Activated CD8-positive, alpha-beta memory T cell treated with anti-CD3 and anti-CD28 coated beads, Interleukin-2, amount 10 ng/mL, durations not matched to agents 7 days and 5 days (primary cell): ENCODE measurements around the gene GFER. TPM values are rescaled to one million over a fixed set of nuclear protein-coding genes. Genes with fewer than 3 reads are reported as not detected.

ENCODE experiments used
- ATAC-seq: fragments of 150-1000 bp; cut with Tn5 transposase; one replicate; pipeline ENCODE4 v1.10.0; 2021; ENCODE audit warnings: moderate library complexity
- CTCF ChIA-PET: fragments of 350-600 bp; sonication (Branson Sonifier 250); formaldehyde crosslinking; loops from one replicate; lab custom pipeline; 2021; ENCODE audit warnings: antibody characterized with exemption; lab: Charles Lee
- DNase-seq: peaks from one replicate; pipeline ENCODE4 v3.0.0-alpha.2; 2020
- H3K27ac Mint-ChIP-seq: one replicate; pipeline ENCODE4 v1.8.0; 2021; ENCODE audit warnings: mild to moderate bottlenecking, mixed read lengths
- H3K27me3 Mint-ChIP-seq: one replicate; pipeline ENCODE4 v1.8.0; 2021; ENCODE audit warnings: mixed read lengths
- H3K36me3 Mint-ChIP-seq: one replicate; pipeline ENCODE4 v1.8.0; 2021; ENCODE audit warnings: mild to moderate bottlenecking, mixed read lengths
- H3K4me1 Mint-ChIP-seq: one replicate; pipeline ENCODE4 v1.8.0; 2021; ENCODE audit warnings: mixed read lengths
- H3K4me3 Mint-ChIP-seq: one replicate; pipeline ENCODE4 v1.8.0; 2021; ENCODE audit warnings: mild to moderate bottlenecking, moderate library complexity, mixed read lengths
- H3K9me3 Mint-ChIP-seq: one replicate; pipeline ENCODE4 v1.8.0; 2022; ENCODE audit warnings: low read depth, mixed read lengths
- total RNA-seq, 2 experiments: library from RNA; stranded (reverse); gene quantifications; one replicate each; pipeline ENCODE4 v1.2.3, GENCODE V29; 2021

Gene GFER
- total RNA-seq, 2 experiments from 2014 or later, result 33.5 to 40.9 TPM

DNA sequence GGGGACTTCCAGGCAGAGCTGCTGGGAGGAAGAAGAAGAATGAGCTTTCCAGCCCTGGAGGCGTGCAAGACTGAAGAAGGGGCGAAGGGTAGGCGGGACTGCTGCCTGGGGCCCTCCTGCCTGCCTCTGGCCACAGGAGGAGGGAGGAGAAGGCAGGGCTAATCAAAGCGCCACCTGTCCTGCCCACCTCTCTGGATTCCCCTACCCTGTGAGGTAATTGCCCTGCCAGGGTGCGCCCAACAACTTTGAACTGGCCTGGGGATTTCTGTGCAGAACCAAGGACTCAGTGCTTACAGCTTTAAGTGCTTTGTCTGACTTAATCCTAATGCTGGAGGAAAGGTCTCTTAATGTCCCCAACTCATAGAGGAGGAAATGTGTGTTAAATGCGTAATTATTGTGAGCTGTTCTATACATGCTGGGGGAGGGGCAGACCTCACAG is 2.6 kb upstream of the GFER start, which contains the start of gene NOXO1:
NOXO1 (minus strand) TSS at position 72 of the 439 bp plus-strand sequence. CDS start 290 bp downstream, outside the sequence.
- DNase-seq (no peak), ATAC-seq (no peak)
- CTCF ChIA-PET, result interaction anchor here (1.4 to 4.5 kb wide), 4 partner anchors 10 to 159 kb away, joined by 3 to 22 read pairs (median 10); partner anchors contain the start of gene TBL3
- peak within 1 kb of the TSS; percentile 7 for H3K4me3 Mint-ChIP-seq
- peaks cover 8% of the 10 kb centered on the region for H3K36me3 Mint-ChIP-seq
- H3K4me1 Mint-ChIP-seq, result peaks cover 13% of the 10 kb centered on the region
- H3K27ac Mint-ChIP-seq, result no peak within 1 kb of the TSS
- H3K9me3 Mint-ChIP-seq, result no peaks in the 10 kb centered on the region
- H3K27me3 Mint-ChIP-seq, result peaks cover 39% of the 10 kb centered on the region

DNA sequence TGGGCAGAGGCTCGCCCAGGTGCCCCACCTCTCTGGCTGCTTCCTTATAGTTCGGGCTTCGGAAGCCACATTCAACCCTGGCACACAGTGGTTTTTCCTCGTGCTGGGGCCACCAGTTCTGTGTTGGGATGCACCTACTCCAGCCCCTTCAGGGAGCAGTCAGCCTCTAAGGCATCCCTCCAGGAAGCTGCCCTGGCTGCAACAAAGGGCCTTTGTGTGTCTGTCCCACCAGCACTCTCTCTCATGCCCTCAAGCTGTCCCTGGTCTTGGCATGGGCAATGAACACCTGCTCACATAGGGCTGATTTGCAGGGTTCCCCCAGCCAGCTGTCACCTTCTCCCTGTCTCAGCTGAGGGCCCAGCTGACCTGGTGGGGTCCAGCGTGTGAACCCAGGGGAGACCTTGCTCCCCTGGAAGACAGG is 2.0 kb upstream of the GFER start:
- CTCF ChIA-PET, result interaction anchor here (1.4 to 4.5 kb wide), 5 partner anchors 10 to 171 kb away, joined by 3 to 22 read pairs (median 6); partner anchors contain the start of gene TBL3
- Mint-ChIP-seq H3K4me1 (peaks cover 13% of the 10 kb centered on the region), H3K4me3 (no peak overlapping the region), H3K27me3 (peaks cover 39% of the 10 kb centered on the region), H3K9me3 (no peaks in the 10 kb centered on the region), H3K36me3 (peaks cover 11% of the 10 kb centered on the region), H3K27ac (no peak overlapping the region)
- ATAC-seq (no peak), DNase-seq (no peak)

DNA sequence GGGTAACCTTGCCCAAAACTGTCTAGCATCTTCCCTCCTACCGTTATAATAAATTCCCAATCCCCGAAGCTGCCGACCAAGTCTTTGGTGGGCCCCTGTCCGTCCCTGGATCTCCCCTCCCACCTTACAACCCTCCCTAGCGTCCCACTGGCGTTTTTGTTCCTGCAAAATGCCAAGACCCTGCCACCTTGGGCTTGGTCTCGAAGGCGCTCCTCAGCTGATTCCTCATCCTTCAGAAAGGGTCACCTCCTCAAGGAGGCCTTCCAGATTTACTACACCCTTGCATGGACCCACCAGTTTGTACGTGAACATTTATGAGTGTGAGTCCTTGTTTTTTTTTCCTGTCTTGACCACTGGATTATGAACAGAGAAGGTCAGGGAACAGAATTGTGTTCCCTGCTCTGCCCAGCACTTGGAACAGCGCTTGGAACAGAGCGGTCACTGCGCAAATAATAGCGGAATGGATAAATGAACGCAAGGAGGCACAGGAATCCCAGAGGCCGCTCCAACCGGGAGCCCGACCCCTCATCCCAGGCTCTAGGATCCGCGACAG is 926 bp upstream of the GFER start:
- Mint-ChIP-seq H3K4me1 (peaks cover 13% of the 10 kb centered on the region), H3K9me3 (no peaks in the 10 kb centered on the region), H3K27me3 (peaks cover 39% of the 10 kb centered on the region), H3K4me3 (peak overlapping the region; percentile 83), H3K36me3 (peaks cover 8% of the 10 kb centered on the region), H3K27ac (no peak overlapping the region)
- ATAC-seq (no peak), DNase-seq (no peak)
- CTCF ChIA-PET, result interaction anchor here (1.1 to 4.5 kb wide), 6 partner anchors 10 to 170 kb away, joined by 3 to 22 read pairs (median 4); partner anchors contain the start of gene TBL3

DNA sequence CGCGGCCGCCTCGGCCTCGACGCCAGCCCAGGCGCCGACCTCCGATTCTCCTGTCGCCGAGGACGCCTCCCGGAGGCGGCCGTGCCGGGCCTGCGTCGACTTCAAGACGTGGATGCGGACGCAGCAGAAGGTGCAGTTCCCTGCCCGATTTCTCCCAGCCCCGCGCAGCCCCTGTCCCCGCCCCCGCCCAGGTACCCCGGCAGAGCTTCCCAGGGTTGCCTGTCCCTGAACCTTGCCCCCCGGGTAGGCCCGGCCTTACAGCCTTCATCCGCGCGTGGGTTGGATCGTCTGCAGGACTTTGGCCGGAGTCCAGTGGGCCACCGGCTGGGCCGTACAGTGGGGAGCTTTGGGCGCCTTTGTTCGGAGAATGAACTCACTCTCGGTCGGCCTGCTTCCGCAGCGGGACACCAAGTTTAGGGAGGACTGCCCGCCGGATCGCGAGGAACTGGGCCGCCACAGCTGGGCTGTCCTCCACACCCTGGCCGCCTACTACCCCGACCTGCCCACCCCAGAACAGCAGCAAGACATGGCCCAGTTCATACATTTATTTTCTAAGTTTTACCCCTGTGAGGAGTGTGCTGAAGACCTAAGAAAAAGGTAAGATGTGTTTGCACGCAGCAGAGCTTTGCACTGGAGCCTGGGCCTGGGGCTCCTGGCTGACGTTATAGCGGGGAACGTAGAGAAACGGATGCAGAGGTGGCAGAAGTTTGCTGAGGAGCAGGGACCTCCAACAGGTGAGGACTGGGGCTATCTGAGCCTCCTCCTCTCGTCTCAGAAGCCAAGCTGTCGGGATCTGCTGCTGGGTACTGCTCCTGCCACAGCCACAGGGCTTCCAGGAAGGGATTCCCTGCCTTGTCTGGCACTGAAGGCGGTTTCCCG is 593 bp downstream of the GFER start:
- ATAC-seq (peak; percentile 37), DNase-seq (no peak)
- Mint-ChIP-seq H3K4me3 (peak overlapping the region; percentile 83), H3K27me3 (peaks cover 48% of the 10 kb centered on the region), H3K27ac (peak overlapping the region; percentile 36), H3K4me1 (peaks cover 13% of the 10 kb centered on the region), H3K36me3 (peaks cover 8% of the 10 kb centered on the region), H3K9me3 (no peaks in the 10 kb centered on the region)
- CTCF ChIA-PET, result interaction anchor here (1.0 to 4.5 kb wide), 8 partner anchors 13 to 171 kb away, joined by 3 to 22 read pairs (median 5); partner anchors contain the start of genes RPS2, TBL3 and TRAF7

DNA sequence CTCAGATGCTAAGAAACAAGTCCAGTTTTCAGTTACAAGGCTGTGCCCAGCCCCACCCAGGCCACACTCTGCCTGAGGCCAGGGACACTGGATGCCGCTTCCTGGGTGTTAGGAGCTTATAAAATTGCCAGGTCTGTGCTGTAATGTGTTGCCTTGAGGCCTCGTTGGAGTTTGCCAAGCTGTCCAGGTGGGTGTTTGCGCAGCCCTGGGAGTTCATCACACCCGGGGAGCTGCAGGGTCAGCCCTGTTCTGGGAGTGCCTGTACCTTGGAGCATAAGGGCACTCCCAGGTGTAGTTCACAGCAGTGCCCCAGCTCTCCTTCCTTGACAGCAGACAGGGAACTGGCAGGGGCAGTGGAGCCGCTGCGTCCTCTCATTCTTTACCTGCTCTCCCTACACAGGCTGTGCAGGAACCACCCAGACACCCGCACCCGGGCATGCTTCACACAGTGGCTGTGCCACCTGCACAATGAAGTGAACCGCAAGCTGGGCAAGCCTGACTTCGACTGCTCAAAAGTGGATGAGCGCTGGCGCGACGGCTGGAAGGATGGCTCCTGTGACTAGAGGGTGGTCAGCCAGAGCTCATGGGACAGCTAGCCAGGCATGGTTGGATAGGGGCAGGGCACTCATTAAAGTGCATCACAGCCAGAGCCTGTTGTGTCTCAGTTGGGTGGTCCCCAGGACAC is 1.6 kb downstream of the GFER start:
- CTCF ChIA-PET, result interaction anchor here (1.0 to 4.5 kb wide), 5 partner anchors 14 to 170 kb away, joined by 3 to 22 read pairs (median 3); partner anchors contain the start of genes TBL3 and TRAF7
- no peak for DNase-seq
- Mint-ChIP-seq H3K9me3 (no peaks in the 10 kb centered on the region), H3K4me1 (peaks cover 13% of the 10 kb centered on the region), H3K27me3 (peaks cover 38% of the 10 kb centered on the region), H3K4me3 (peak overlapping the region; percentile 83), H3K36me3 (peaks cover 8% of the 10 kb centered on the region), H3K27ac (no peak overlapping the region)
- no peak for ATAC-seq

DNA sequence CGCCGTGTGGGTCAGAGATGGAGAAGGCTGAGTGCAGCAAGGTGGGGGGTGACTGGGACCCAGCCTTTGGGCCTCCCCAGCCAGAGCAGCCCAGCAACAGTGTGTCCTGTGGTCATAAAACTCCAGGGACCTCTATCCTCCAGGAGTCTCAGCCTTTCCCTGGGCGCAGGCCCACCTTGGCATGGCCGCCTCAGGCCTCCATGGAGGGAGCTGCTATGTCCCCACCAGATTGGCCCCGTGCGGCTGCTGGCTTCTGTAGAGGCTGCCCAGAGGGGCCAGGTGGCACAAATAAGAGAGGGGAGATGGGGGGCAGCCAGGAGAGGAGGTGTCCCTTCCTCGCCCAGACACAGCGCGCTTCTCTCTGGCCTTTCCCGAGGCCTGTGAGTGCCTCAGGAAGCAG is 3.2 kb downstream of the GFER start:
- CTCF ChIA-PET, result interaction anchor here (1.2 kb wide), 1 partner anchor 17 kb away, joined by 4 read pairs; no protein-coding TSS in a partner anchor
- H3K36me3 Mint-ChIP-seq, result peaks cover 8% of the 10 kb centered on the region
- peaks cover 25% of the 10 kb centered on the region for H3K4me1 Mint-ChIP-seq
- H3K27ac Mint-ChIP-seq, result no peak overlapping the region
- H3K9me3 Mint-ChIP-seq, result no peaks in the 10 kb centered on the region
- H3K27me3 Mint-ChIP-seq, result peaks cover 22% of the 10 kb centered on the region
- ATAC-seq, result no peak
- H3K4me3 Mint-ChIP-seq, result no peak overlapping the region
- DNase-seq, result no peak

DNA sequence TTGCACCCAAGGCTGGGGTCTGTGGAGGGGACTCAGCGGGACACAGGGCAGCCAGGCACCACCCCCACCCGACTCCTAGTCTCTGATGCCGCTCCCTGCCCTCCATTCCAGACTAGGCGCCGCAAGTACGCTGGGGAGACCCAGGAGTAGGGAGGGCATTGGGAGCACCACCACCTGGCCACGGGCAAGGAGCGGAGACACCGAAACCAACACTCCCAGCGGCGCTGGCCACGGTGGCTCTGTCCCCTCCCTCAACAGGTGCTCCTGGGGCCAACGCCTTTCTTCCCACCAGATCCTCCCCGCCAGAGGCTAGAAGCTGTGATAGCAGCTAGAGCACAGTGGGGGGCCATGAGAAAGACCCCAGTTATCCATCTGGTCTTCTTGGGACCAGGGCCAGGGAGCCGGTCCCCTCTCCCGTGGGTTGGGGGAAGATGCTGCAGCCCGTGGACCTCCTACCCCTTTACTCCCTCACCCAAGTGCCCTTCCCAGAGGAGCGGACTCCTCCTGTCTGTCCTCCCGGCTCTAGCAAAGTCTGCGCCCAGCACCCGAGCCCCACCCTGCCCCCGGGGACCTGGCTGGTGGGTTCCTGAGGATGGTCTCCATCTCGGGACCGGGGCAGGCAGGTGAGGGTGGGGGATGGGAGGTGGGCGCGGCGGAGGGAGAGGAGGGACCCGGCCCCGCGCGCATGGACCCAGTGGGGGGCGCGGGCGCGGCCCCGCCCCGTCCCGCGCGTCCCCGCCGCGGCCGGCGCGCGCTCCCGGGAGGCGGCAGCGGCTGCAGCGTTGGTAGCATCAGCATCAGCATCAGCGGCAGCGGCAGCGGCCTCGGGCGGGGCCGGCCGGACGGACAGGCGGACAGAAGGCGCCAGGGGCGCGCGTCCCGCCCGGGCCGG is 5.5 kb downstream of the GFER start, which contains the start of gene SYNGR3:
SYNGR3 (plus strand) TSS at position 762 of the 892 bp plus-strand sequence. CDS start 133 bp downstream, outside the sequence.
- CTCF ChIA-PET, result no interaction called here
- H3K4me1 Mint-ChIP-seq, result peaks cover 34% of the 10 kb centered on the region
- H3K9me3 Mint-ChIP-seq, result no peaks in the 10 kb centered on the region
- peak within 1 kb of the TSS; percentile 78 for H3K27ac Mint-ChIP-seq
- DNase-seq, result no peak
- H3K4me3 Mint-ChIP-seq, result peak within 1 kb of the TSS; percentile 66
- peaks cover 11% of the 10 kb centered on the region for H3K27me3 Mint-ChIP-seq
- no peak for ATAC-seq
- peaks cover 8% of the 10 kb centered on the region for H3K36me3 Mint-ChIP-seq

DNA sequence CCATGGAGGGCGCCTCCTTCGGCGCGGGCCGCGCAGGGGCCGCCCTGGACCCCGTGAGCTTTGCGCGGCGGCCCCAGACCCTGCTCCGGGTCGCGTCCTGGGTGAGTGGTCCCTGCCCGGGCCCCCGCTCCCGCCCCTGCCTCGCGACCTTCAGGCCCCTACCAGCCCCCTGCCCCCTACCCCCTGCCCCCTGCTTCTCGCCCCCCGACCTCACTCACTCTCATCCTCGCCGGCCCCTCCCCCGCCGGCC is 6.0 kb downstream of the GFER start:
- Mint-ChIP-seq H3K36me3 (peaks cover 5% of the 10 kb centered on the region), H3K4me3 (no peak overlapping the region), H3K27me3 (peaks cover 11% of the 10 kb centered on the region), H3K27ac (no peak overlapping the region), H3K4me1 (peaks cover 29% of the 10 kb centered on the region), H3K9me3 (no peaks in the 10 kb centered on the region)
- ATAC-seq, result no peak
- no peak for DNase-seq
- CTCF ChIA-PET, result interaction anchor here (1.0 to 2.2 kb wide), 2 partner anchors 14 to 25 kb away, joined by 5 to 10 read pairs; partner anchors contain the start of gene RPS2

DNA sequence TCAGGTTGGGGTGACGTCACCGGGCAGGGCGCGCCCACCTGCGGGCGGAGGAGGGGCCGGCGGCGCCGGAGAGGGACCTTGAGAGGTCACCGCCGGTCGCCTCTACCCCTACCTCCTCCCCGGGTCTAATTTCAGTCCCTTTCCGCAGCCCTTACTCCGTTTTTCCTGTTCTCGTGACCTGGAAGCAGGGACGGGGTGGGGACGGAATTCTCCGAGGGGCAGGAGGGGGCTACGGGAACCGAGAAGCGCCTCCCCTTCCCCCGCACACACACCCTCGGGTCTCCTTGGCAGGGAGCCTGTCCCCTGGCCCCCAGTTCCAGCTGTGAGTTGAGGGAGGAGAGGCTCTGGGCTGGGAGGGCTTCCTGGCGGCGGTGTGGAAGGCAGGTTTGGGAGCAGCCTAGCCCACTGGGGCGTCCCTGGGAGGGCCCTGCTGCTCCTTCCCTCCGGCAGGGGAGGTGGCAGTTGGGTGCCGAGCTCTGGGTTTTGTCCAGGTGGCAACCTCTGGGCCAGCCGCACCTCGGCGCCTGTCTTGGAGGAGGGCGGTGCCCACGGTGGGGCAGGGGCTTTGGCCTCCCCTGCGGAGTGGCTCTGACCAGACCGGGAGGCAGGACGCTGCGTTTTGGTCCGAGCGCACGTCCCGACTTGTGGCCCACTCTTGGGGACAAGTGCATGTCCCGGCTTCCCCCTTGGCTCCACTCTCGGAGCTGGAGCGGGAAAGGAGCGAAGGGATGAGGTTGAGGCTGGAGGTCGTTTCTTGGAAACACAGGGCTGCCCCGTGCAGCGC is 6.5 kb downstream of the GFER start:
- DNase-seq, result peak; percentile 72
- Mint-ChIP-seq H3K4me3 (peak overlapping the region; percentile 66), H3K27ac (peak overlapping the region; percentile 78), H3K27me3 (peaks cover 11% of the 10 kb centered on the region), H3K36me3 (peaks cover 8% of the 10 kb centered on the region), H3K4me1 (peaks cover 24% of the 10 kb centered on the region), H3K9me3 (no peaks in the 10 kb centered on the region)
- peak; percentile 8 for ATAC-seq
- CTCF ChIA-PET, result interaction anchor here (1.0 to 2.2 kb wide), 3 partner anchors 13 to 26 kb away, joined by 3 to 10 read pairs (median 5); partner anchors contain the start of gene RPS2

DNA sequence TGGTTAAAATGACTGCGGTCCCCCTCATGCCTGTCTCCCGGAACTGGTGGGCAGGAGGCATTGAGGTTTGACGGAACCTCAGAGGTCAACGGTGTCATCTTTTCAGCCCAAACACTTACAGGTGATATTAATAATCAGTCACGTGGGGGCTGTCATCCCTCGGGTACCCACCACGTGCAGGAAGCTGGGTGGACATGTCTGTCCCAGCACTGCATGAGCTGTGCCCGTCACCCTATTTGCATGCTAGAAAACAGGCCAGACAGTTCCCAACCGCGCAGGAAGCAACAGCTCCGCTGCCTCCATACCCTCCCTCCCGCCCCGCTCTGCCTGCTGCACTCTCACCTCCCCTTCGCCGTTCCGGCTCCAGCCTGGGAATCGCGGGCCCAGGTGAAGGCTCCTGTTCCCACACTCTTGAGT is 7.2 kb downstream of the GFER start:
- Mint-ChIP-seq H3K9me3 (no peaks in the 10 kb centered on the region), H3K4me3 (peak overlapping the region; percentile 66), H3K27ac (peak overlapping the region; percentile 78), H3K4me1 (peaks cover 22% of the 10 kb centered on the region), H3K36me3 (peaks cover 8% of the 10 kb centered on the region), H3K27me3 (peaks cover 11% of the 10 kb centered on the region)
- ATAC-seq (peak; percentile 37), DNase-seq (peak; percentile 80)
- CTCF ChIA-PET, result interaction anchor here (1.0 to 2.2 kb wide), 3 partner anchors 13 to 26 kb away, joined by 3 to 10 read pairs (median 5); partner anchors contain the start of gene RPS2

DNA sequence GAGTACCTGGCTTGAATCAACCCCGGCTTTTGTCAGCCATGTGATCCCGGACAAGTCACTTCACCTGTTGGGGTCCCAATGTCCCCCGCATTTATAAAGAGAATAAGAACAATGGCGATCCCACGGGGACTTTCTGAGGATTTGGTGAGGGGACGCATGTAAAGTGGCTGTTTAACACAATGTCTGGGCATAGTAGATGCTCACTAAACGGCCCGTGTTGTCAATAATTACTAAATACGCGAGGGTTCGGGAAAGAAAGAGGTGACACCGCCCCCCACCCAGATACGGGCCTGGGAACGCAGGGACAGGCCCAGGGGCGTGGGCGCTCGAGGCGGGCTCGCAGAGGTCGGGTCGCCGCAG is 7.6 kb downstream of the GFER start:
- H3K9me3 Mint-ChIP-seq, result no peaks in the 10 kb centered on the region
- ATAC-seq (no peak), DNase-seq (no peak)
- CTCF ChIA-PET, result interaction anchor here (1.5 to 2.2 kb wide), 2 partner anchors 12 to 16 kb away, joined by 3 to 10 read pairs; no protein-coding TSS in a partner anchor
- peaks cover 24% of the 10 kb centered on the region for H3K4me1 Mint-ChIP-seq
- peak overlapping the region; percentile 78 for H3K27ac Mint-ChIP-seq
- H3K36me3 Mint-ChIP-seq, result peaks cover 4% of the 10 kb centered on the region
- peak overlapping the region; percentile 66 for H3K4me3 Mint-ChIP-seq
- peaks cover 11% of the 10 kb centered on the region for H3K27me3 Mint-ChIP-seq
